ENCODE measurements around the gene OR14J1.
"Not testable (repeated sequence)": the region's sequence is repeated elsewhere in the genome, so short reads cannot be mapped to it uniquely, and the experiment has no call there.

The OR14J1 gene, protein sequence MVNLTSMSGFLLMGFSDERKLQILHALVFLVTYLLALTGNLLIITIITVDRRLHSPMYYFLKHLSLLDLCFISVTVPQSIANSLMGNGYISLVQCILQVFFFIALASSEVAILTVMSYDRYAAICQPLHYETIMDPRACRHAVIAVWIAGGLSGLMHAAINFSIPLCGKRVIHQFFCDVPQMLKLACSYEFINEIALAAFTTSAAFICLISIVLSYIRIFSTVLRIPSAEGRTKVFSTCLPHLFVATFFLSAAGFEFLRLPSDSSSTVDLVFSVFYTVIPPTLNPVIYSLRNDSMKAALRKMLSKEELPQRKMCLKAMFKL

DNA sequence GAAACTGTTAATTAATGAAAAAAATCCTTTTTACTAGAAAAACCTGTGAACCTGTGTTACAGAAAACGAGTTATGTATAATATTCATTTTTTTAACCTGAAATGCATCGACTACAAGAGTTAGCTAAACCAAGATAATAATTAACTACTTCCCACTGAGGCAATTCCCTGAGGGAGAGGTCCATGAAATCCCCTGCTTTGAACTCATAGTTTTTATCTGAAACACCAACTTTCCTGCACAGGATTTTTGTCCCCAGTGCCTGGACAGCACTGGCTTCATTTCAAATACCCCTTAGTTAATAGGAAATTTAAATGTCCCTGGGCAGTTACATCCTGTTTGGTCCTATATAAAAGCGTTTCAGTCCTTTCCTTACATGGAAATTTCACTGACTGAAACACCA is at the start of gene OR14J1:
Gene OR14J1, plus strand, starts transcription at position 386 of the 400 bp plus-strand sequence. CDS start 4,989 bp downstream, outside the sequence.
- DNase-seq: no peak

DNA sequence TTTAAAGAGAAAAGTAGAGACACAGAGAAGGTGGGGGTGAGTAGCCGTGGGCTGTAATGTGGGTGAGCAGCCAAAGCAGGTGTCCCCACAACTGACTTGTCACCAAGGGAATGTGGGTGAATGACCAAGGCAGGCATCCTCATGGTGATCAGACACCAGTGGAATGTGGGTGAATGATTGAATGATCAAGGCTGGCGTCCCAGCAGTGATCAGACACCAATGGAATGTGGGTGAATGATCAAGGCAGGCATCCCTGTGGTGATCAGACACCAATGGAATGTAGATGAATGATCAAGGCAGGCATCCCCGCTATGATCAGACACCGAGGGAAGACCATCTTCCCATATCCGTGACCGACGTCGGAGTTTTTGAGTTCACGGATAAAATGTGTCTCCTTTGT is 49.8 kb upstream of the OR14J1 start:
- no peak for DNase-seq

DNA sequence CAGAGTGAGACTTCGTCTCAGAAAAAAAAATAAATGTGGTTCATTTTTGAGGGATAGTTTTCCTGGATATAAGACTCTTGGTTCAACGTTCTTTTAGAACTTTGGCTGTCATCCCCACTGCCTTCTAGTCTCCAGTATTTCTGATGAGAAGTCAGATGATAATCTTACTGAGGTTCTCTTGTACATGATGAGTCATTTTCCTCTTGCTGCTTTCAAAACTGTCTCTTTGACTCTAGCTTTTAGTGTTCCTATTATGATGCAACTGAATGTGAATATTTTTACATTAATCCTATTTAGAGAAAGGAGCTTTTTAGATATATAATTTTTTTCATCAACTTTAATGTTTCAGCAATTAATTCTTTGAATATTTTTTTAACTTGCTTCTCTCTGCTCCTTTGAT is 46.0 kb upstream of the OR14J1 start:
- no peak for DNase-seq

DNA sequence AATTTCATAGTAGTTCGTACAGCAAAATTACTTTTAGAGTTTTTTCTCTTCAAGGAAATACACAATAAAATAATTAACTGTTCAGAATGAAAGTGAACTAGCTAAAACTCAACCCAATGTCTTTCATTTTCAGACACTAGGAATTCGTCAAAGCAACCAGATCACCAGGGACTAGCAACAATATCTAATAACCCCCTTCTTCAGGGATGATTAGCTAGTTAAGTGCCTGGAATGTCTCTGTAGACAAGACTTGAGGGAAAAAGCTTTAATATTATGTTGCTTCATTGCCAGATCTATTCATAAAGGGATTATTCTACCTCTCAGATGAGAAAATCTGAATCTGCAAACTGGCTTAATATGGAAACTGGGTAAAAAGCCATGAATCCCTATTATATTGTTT is 41.8 kb upstream of the OR14J1 start:
- no peak for DNase-seq

DNA sequence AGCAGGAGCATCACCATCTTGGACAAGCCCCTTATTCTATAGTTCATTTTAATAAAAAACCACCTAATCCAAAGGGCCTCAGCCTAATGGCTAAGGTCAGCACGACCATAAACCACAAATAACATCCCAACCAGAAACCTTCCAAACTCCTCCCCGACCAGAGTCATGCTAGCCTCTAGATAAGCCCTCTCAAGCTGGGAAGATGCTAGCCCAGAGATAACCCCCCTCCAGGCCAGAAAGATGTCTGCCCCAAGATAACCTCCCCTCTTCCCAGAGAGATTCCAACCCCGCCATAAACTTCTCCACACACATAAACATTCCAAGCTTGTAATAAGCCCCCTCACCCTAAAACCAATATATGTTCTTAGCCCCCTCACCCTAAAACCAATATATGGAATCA is 38.5 kb upstream of the OR14J1 start:
- DNase-seq: no peak

DNA sequence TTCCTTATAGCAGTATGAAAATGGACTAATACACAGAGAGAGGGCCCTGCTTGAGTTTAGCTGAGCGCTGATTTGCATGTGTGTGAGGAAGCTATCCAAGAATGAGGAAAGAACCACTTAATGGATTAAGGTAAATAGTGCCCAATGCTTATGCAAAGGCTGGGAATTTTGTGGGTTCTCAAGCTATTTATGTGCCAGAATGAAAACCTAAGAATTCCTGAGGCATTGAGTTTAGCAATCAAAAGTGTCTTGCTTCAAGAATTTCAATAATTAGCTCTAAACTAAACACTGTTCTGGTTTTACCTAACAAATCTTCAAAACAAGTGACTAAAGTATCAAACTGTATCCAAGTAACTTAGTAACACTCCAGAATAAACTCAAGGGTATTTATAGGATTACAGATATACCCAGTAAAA is 7.0 kb upstream of the OR14J1 start:
- DNase-seq: no peak

DNA sequence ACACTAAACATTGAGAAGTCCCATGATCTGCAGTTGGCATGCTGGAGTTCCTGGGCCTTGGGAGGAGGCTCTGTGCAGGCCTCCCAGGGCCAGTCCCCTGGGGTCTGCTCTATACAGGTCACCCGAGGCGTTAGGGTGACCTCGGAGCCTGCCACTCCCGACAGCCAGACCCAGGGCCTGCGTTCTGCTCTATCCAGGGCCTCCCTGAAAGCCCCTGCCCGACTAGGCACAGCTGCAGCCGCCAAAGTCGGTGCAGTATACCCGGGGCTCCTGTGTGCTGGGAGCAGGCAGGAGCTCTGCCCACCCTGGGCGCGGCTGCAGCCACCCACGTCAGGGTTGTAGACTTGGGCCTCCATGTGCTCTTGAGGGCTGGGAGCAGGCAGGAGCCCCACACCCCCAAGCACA is 6.3 kb upstream of the OR14J1 start:
- no peak for DNase-seq

DNA sequence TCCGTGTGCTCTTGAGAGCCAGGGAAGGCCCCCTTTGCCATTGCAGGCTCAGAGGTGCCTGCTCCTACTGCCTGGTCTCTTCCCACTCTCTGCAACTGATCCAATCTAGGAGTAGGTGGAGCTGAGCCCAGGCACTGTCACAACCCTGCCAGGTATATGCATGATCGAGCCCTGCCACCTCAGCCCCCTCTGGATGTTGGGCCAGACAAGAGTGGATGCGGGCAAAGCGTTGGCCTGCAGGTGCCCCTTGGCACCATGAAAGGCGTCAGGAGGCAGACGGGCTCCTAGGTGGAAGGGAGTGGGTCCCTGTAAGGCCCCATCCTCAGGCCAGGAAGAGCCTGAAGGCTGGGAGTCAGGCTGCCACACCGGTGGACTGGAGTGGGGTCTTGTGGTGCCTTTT is 5.9 kb upstream of the OR14J1 start:
- DNase-seq: no peak

DNA sequence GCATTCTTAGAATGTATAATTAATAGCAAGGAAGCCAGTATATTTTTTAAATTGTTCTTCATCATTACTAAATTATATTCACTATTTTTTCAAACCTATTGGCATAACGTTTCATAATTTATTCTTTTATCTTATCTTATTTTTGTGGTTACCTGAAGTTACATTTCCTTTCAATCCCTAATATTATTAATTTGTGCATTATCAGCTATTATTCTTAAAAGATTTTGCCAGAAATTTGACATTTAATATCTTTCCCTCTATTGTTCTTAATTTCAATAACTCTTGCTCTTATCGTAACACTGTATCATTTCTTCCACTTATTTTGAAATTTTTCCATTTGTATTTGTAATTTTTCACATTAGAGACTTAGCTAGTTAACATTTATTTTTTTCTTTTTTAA is 18.4 kb downstream of the OR14J1 start:
- DNase-seq: no peak

DNA sequence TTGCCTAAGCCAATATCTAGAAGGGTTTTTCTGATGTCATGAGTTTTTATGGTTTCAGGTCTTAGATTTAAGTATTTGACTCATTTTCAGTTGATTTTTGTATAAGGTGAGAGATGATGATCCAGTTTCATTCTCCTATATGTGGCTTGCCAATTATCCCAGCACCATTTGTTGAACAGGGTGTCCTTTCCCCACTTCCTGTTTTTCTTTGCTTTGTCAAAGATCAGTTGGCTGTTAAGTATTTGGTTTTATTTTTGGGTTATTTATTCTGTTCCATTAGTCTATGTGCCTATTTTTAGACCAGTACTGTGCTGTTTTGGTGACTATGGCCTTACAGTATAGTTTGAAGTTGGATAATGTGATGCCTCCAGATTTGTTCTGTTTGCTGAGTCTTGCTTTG is 21.8 kb downstream of the OR14J1 start:
- DNase-seq: not testable (repeated sequence)

DNA sequence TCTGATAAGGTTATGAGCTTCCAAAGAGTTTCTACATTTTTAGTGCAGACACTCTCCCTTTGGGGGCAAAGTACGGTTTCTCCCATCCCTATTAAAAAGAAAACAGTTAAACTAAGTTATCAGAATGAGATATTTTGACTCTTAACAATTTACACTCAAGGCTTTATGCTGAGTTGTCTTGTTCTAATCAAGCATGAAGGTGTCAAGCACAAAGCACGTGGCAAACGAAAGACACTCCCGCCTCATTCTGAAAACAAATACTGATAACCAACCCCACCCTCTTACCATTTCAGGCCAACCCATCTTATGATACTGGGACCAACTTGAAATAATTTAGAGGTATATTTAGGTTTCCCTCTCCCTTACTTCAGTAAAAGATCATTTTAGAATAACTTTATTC is 24.3 kb downstream of the OR14J1 start:
- DNase-seq: no peak

DNA sequence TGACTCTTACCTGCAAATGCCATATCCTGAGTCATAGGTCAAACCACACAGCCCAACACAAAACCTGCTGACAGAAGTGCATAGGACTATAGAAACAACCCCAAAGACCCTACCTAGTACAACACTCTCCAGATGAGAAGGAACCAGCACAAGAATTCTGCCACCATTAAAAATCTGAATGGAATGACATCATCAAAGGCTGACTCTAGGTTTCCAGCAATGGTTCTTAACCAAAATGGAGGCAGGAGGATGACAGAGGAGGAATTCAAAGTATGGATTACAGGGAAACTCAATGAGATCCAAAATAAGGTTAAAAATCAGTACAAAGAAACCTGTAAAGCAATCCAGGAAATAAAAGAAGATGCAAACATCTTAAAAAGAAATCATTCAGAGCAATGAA is 31.2 kb downstream of the OR14J1 start:
- no peak for DNase-seq

DNA sequence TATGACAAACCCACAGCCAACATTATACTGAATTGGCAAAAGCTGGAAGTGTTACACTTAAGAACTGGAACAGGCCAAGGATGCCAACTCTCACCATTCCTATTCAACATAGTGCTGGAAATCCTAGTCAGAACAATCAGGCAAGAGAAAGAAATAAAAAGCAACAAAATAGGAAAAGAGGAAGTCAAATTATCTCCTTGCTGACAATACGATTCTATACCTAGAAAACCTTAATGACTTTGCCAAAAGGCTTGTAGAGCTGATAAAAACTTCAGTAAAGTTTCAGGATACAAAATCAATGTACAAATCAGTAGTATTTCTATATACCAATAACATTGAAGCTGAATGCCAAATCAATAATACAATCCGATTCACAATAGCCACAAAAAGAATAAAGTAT is 34.8 kb downstream of the OR14J1 start:
- no peak for DNase-seq

DNA sequence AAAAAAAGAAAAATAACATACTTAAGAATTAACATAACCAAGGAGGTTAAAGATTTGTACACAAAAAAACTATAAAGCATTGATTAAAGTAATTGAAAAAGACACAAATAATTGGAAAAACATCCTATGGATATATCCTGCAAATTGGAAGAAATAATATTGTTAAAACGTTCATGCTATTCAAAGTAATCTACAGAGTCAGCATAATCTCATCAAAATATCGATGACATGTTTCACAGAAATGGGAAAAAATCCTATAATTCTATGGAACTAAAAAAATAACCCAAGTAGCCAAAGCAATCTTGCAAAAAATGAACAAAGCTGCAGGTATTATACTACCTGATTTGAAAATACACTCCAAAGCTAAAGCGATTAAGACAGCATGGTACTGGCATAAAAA is 43.9 kb downstream of the OR14J1 start:
- DNase-seq: no peak

DNA sequence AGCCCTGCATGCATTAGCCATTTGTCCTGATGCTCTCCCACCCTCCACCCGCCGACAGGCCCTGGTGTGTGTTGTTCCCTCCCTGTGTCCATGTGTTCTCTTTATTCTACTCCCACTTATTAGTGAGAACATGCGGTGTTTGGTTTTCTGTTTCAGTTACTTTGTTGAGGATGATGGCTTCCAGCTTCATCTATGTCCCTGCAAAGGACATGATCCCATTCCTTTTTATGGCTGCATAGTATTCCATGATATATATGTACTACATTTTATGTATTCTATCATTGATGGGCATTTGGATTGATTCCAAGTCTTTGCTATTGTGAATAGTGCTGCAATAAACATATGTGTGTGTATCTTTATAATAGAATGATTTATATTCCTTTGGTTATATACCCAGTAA is 47.8 kb downstream of the OR14J1 start:
- DNase-seq: not testable (repeated sequence)

DNA sequence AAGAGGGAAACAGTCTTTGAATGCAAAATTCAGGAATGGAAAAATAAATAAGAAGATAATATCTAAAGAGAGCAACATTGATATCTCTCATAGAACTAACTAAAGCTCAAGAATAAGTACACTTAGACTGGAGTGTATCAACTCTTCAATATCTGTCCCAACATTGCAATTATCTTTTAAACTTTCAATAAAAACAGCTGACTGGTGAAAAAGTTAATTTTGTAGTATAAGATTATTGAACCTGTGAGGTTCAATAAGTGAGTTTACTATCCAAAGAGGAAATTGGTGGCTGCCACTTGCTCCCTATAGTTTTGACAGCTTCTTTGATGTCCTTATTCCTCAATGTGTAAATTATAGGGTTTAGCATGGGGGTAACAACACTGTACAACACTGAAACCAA is 53.5 kb downstream of the OR14J1 start:
- no peak for DNase-seq

DNA sequence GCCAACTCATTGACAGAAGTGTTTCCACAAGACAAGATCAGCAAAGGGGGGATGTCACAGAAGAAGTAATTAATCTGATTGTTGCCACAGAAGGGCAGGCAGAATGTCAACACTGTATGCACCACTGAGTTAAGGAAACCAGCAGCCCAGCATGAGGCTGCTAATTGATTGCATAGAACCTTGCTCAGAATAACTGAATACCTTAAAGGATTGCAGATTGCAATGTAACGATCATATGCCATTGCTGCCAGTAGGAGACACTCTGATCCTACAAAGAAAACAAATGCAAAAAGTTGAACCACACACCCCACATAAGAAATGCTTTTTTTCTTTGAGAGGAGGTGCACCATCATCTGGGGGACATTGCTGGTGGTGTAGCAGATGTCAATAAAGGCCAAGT is 54.1 kb downstream of the OR14J1 start:
- no peak for DNase-seq

Data from stimulated activated CD4-positive, alpha-beta T cell treated with anti-CD3 and anti-CD28 coated beads, Interleukin-4, amount 100 ng/mL, for 1 hour (primary cell).